A549 (cell line): ENCODE data around the gene VCL. TPM values are rescaled to one million over a fixed set of nuclear protein-coding genes. Genes with fewer than 3 reads are reported as not detected.

ENCODE experiments used
- ATAC-seq, 2 experiments: fragments of 200-7000 bp in 1 of 2; fragments of >200 bp in 1 of 2; cut with Nextera tagmentation in 1 of 2; cut with Tn5 transposase in 1 of 2; 3 replicates each; pipeline versions ENCODE4 v1.8.0 to v1.9.1; 2018 to 2020; ENCODE audit warnings: mild to moderate bottlenecking in 1 of 2, moderate library complexity in 1 of 2
- CTCF ChIA-PET: fragments of 300-600 bp; sonication (Branson Sonifier 250); formaldehyde crosslinking; extraction: SDS; loops from one replicate; lab custom pipeline; 2021; ENCODE audit warnings: antibody characterized with exemption, inconsistent platforms; lab: Yijun Ruan, JAX
- POLR2A ChIA-PET: fragments of 350-600 bp; formaldehyde crosslinking; extraction: SDS; loops from one replicate; lab custom pipeline; 2021; ENCODE audit warnings: antibody characterized with exemption, inconsistent platforms; lab: Yijun Ruan, JAX
- DNase-seq, 2 experiments: peaks; one replicate each; pipeline versions ENCODE4 v3.0.0 to v3.0.0-alpha.2; 2011 to 2016; ENCODE audit warnings: low read depth in 1 of 2, low spot score in 1 of 2
- FAIRE-seq: peaks from 2 replicates; lab custom pipeline; 2011; peaks lifted over from hg19 to GRCh38; lab: Jason Lieb, UNC
- H3K27ac ChIP-seq, 2 experiments: fragments of >200 bp; sonication (Bioruptor Twin); formaldehyde crosslinking; 3 replicates each; pipeline ENCODE4 v1.5.1; 2016 to 2017
- H3K4me1 ChIP-seq: fragments of >200 bp; sonication (Bioruptor Twin); formaldehyde crosslinking; 3 replicates; pipeline ENCODE4 v1.6.1; 2016
- H3K4me2 ChIP-seq: fragments of >200 bp; sonication (Bioruptor Twin); formaldehyde crosslinking; 3 replicates; pipeline ENCODE4 v1.6.1; 2016
- H3K4me3 ChIP-seq: fragments of >200 bp; sonication (Bioruptor Twin); formaldehyde crosslinking; 3 replicates; pipeline ENCODE4 v1.5.1; 2016
- H3K9me3 ChIP-seq: fragments of >200 bp; sonication (Bioruptor Twin); formaldehyde crosslinking; 3 replicates; pipeline ENCODE4 v1.6.1; 2016
- BCL3 ChIP-seq: fragments of >200 bp; sonication (Bioruptor Twin); formaldehyde crosslinking; IDR thresholded peaks from 3 replicates; pipeline ENCODE4 v1.6.1; 2016
- CBX2 ChIP-seq: fragments of 200-600 bp; sonication (generic); IDR thresholded peaks from 2 replicates; pipeline ENCODE4 v1.6.1; 2016; ENCODE audit warnings: low read depth, mild to moderate bottlenecking, borderline replicate concordance
- CEBPB ChIP-seq, 2 experiments: fragments of >200 bp in 1 of 2; sonication (Bioruptor Twin) in 1 of 2; formaldehyde crosslinking in 1 of 2; IDR thresholded peaks; 2 replicates each; pipeline ENCODE4 v1.6.1; 2012 to 2016
- EHF ChIP-seq: fragments of 250-450 bp; sonication (Bioruptor Pico); IDR thresholded peaks from 2 replicates; pipeline ENCODE4 v1.5.0; 2020; ENCODE audit warnings: mild to moderate bottlenecking
- GATA3 ChIP-seq: IDR thresholded peaks from 2 replicates; pipeline ENCODE4 v1.6.1; 2012; ENCODE audit warnings: borderline replicate concordance
- HEYL ChIP-seq: fragments of 250-450 bp; sonication (Bioruptor Pico); IDR thresholded peaks from 2 replicates; pipeline ENCODE4 v1.8.0; 2021; ENCODE audit warnings: mild to moderate bottlenecking, moderate library complexity
- JUN ChIP-seq, 2 experiments: fragments of >200 bp; sonication (Bioruptor Twin); formaldehyde crosslinking; IDR thresholded peaks; 2 replicates in 1 of 2; 3 replicates in 1 of 2; pipeline ENCODE4 v1.6.1; 2016 to 2017
- JUNB ChIP-seq: fragments of >200 bp; sonication (Bioruptor Twin); formaldehyde crosslinking; IDR thresholded peaks from 2 replicates; pipeline ENCODE4 v1.6.1; 2016
- KDM5A ChIP-seq: fragments of 200-600 bp; sonication (generic); IDR thresholded peaks from 2 replicates; pipeline ENCODE4 v1.6.1; 2016; ENCODE audit warnings: antibody characterized with exemption, mild to moderate bottlenecking
- MAX ChIP-seq: IDR thresholded peaks from 2 replicates; pipeline ENCODE4 v1.6.1; 2012
- MYC ChIP-seq: IDR thresholded peaks from 2 replicates; pipeline ENCODE4 v1.6.1; 2012; ENCODE audit warnings: mild to moderate bottlenecking, inconsistent platforms, low read length, improper control_type of control experiment, borderline replicate concordance
- PHF8 ChIP-seq: fragments of 200-600 bp; sonication (generic); IDR thresholded peaks from 2 replicates; pipeline ENCODE4 v1.6.1; 2016; ENCODE audit warnings: low read depth, mild to moderate bottlenecking, antibody characterized with exemption, moderate library complexity, borderline replicate concordance
- POLR2A ChIP-seq: IDR thresholded peaks from 2 replicates; pipeline ENCODE4 v1.6.1; 2012; ENCODE audit warnings: mild to moderate bottlenecking, low read length
- RFX5 ChIP-seq: fragments of 450-650 bp; IDR thresholded peaks from 2 replicates; pipeline ENCODE4 v1.7.1; 2014; ENCODE audit warnings: antibody characterized with exemption, mild to moderate bottlenecking, moderate library complexity
- SMC3 ChIP-seq: fragments of >200 bp; sonication (Bioruptor Twin); formaldehyde crosslinking; IDR thresholded peaks from 3 replicates; pipeline ENCODE4 v1.6.1; 2018; ENCODE audit warnings: inconsistent platforms
- ZSCAN20 ChIP-seq: fragments of 250-450 bp; sonication (Bioruptor Pico); IDR thresholded peaks from 2 replicates; pipeline ENCODE4 v1.8.0; 2022; ENCODE audit warnings: mild to moderate bottlenecking, moderate library complexity
- WGBS: methylation state at CpG from one replicate; pipeline ENCODE4 v1.1.6; 2017; ENCODE audit errors: missing lambda C conversion rate; 5-methylcytosine and 5-hydroxymethylcytosine counted together
- polyA plus RNA-seq, 4 experiments: library from polyadenylated mRNA; depleted of rRNA in 3 of 4; stranded (reverse); fragments of >200 nt; fragmentation: RNase III in 1 of 4; extraction: RNeasy Plus Mini Kit Qiagen cat#74134 plus additional on column Dnase treatment in 1 of 4; gene quantifications; 2 replicates in 3 of 4; 3 replicates in 1 of 4; pipeline ENCODE4 v1.2.3, GENCODE V29; 2011 to 2017
- TF ChIP-seq, protein P1 (sequence below): fragments of 450-650 bp; IDR thresholded peaks from 2 replicates; pipeline ENCODE4 v1.6.1; 2014; ENCODE audit warnings: antibody characterized with exemption
- TF ChIP-seq, protein P2 (sequence below): fragments of >200 bp; sonication (Bioruptor Twin); formaldehyde crosslinking; IDR thresholded peaks from 3 replicates; pipeline ENCODE4 v1.5.1; 2016

The VCL gene
- polyA plus RNA-seq, 2 of the 4 experiments (the other 2 are of a cell fraction): 101 to 112 TPM

DNA sequence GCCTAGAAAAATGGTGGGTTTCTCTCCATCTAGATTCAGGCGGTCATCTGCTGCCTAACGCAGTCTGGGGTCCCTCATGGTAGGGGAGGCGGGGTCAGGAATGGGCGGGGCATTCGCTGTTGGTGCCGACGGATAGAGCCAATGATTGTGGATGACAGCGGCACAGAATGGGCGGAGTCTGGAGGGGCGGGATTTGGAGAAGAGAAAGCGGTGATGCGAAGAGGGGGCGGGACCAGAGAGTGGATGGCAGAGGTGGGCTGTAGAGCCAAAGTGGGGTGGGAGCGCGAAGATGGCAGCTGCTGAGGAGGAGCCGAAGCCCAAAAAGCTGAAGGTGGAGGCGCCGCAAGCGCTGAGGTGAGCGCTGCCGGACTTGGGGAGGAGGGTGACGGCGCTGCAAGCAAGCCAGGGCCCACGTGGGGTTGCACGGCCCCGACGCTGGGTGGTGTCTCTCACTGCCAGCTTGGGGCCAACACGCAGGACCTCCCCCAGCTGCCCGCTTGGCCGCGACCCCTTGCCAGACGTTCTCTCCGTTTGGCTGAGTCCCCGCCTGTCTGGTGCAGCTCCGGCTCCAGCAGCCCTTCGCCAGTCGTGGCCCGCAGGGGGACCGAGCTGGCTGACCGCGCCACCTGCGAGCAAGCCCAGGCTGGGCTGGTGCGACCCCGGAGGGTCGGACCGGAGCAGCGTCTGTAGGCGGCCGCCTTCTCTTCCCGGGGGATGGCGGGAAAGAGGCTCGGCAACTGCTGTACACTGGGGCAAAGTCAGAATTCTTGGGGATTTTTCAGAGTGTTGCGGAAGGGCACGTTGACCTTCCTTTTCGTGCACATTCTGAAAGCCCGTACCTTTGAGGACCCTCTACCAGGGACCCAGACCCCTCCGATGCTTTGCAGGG lies 153.3 kb downstream of the VCL start, which contains the start of gene ADK:
Gene ADK, plus strand, starts transcription at position 232 of the 889 bp plus-strand sequence. Its CDS starts 58 bp downstream, at position 290.
- TF ChIP-seq MYC (peak; percentile 28; the same call in 1 of the 2 replicates), SMC3 (0 out of 3 replicates have a peak, but pooled peaks have one; percentile 6), CBX2 (no peak), MAX (peak; percentile 92), HEYL (CRISPR knock-in tag) (no peak), JUN (IDR thresholded peaks at IDR 0.05) (peak in 1 of 2 experiments; percentile 46; a peak in 1 of 5 replicates), BCL3 (0 out of 3 replicates have a peak, but pooled peaks have one; percentile 47), JUNB (no peak), GATA3 (peak; percentile 35; the same call in 1 of the 2 replicates), POLR2A (peak; percentile 73), PHF8 (peak; percentile 67), ZSCAN20 (no peak)
- TF ChIP-seq, protein P1, sequence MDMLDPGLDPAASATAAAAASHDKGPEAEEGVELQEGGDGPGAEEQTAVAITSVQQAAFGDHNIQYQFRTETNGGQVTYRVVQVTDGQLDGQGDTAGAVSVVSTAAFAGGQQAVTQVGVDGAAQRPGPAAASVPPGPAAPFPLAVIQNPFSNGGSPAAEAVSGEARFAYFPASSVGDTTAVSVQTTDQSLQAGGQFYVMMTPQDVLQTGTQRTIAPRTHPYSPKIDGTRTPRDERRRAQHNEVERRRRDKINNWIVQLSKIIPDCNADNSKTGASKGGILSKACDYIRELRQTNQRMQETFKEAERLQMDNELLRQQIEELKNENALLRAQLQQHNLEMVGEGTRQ: peak; percentile 67
- TF ChIP-seq, all 56 proteins: peak for 9
- peak; percentile 93 to 94 for ATAC-seq
- Histone ChIP-seq H3K4me1 (peaks cover 25% of the 10 kb centered on the region), H3K27ac (peak within 1 kb of the TSS; percentile 83 to 88), H3K9me3 (no peaks in the 10 kb centered on the region), H3K4me2 (peak within 1 kb of the TSS; percentile 93), H3K4me3 (peak within 1 kb of the TSS; percentile 86)
- FAIRE-seq: no peak
- ChIA-PET POLR2A (interaction anchor here (1.7 to 2.1 kb wide), 2 partner anchors 25 to 83 kb away, joined by 5 to 11 read pairs; no protein-coding TSS in a partner anchor), CTCF (interaction anchor here (0.6 to 2.0 kb wide), 9 partner anchors 13 to 955 kb away, joined by 3 to 7 read pairs (median 4); no protein-coding TSS in a partner anchor)
- WGBS: 1% methylated on average over 44 of the region's 57 CpGs
- DNase-seq: peak; percentile 97 to 99

- Histone ChIP-seq H3K4me1 (peaks cover 25% of the 10 kb centered on the region), H3K4me3 (peak overlapping the region; percentile 86)
- 16% methylated on average over 5 of the region's 5 CpGs for WGBS
- POLR2A ChIA-PET: interaction anchor here (1.1 to 2.1 kb wide), 3 partner anchors 24 to 82 kb away, joined by 4 to 11 read pairs (median 5); no protein-coding TSS in a partner anchor
- no peak for ATAC-seq
- TF ChIP-seq RFX5 (no peak), CEBPB (IDR thresholded peaks at IDR 0.05) (peak; percentile 25 to 52; a peak in 2 of 4 replicates)
- TF ChIP-seq, all 56 proteins: peak for 1
- DNase-seq (no peak), FAIRE-seq (no peak)
- no peaks in the 10 kb centered on the region for H3K9me3 ChIP-seq
- peak overlapping the region; percentile 93 for H3K4me2 ChIP-seq
- CTCF ChIA-PET: interaction anchor here (0.9 to 2.0 kb wide), 8 partner anchors 10 to 948 kb away, joined by 3 to 7 read pairs (median 4); no protein-coding TSS in a partner anchor
- H3K27ac ChIP-seq: peak overlapping the region; percentile 83 to 88
Observed at GRCh38 chr10:74151879-74152722, 154.2 kb downstream of the VCL start.

GRCh38 chr10:74153123-74153522 lies 155.2 kb downstream of the VCL start:
- CTCF ChIA-PET: interaction anchor here (0.7 to 1.7 kb wide), 10 partner anchors 9 to 947 kb away, joined by 3 to 5 read pairs (median 3); no protein-coding TSS in a partner anchor
- Histone ChIP-seq H3K27ac (no peak overlapping the region), H3K9me3 (no peaks in the 10 kb centered on the region), H3K4me2 (peak overlapping the region; percentile 93), H3K4me1 (peaks cover 25% of the 10 kb centered on the region), H3K4me3 (no peak overlapping the region)
- WGBS: 54% methylated on average over 4 of the region's 4 CpGs
- TF ChIP-seq KDM5A (no peak), EHF (no peak)
- TF ChIP-seq, protein P2, sequence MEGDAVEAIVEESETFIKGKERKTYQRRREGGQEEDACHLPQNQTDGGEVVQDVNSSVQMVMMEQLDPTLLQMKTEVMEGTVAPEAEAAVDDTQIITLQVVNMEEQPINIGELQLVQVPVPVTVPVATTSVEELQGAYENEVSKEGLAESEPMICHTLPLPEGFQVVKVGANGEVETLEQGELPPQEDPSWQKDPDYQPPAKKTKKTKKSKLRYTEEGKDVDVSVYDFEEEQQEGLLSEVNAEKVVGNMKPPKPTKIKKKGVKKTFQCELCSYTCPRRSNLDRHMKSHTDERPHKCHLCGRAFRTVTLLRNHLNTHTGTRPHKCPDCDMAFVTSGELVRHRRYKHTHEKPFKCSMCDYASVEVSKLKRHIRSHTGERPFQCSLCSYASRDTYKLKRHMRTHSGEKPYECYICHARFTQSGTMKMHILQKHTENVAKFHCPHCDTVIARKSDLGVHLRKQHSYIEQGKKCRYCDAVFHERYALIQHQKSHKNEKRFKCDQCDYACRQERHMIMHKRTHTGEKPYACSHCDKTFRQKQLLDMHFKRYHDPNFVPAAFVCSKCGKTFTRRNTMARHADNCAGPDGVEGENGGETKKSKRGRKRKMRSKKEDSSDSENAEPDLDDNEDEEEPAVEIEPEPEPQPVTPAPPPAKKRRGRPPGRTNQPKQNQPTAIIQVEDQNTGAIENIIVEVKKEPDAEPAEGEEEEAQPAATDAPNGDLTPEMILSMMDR: peak; percentile 37
- FAIRE-seq: no peak
- no peak for ATAC-seq
- POLR2A ChIA-PET: interaction anchor here (1.1 kb wide), 1 partner anchor 23 kb away, joined by 4 read pairs; no protein-coding TSS in a partner anchor
- peak; percentile 46 to 61 for DNase-seq
